ENCODE measurements around the gene PTGIR.
A peak's percentile ranks its signal among the peaks of the same experiment; 100 is the strongest.

The PTGIR gene

GRCh38 chr19:46600384-46601317, 24.2 kb downstream of the PTGIR start:
- peak overlapping the region; percentile 70 for H3K4me3 ChIP-seq (ENCODE audit: low read depth, low read length)
- DNase-seq (ENCODE audit: low read depth) = peak; percentile 100
- no peak for TF ChIP-seq CTCF (IDR thresholded peaks at IDR 0.05; ENCODE audit: insufficient read depth, low read depth, low read length, missing control alignments)

- peak; percentile 24 for DNase-seq (ENCODE audit: low read depth)
- peak overlapping the region; percentile 70 for H3K4me3 ChIP-seq (ENCODE audit: low read depth, low read length)
- TF ChIP-seq CTCF (IDR thresholded peaks at IDR 0.05; ENCODE audit: insufficient read depth, low read depth, low read length, missing control alignments) = no peak
Observed at GRCh38 chr19:46599716-46600373, 25.0 kb downstream of the PTGIR start.

GRCh38 chr19:46598372-46598917, 26.4 kb downstream of the PTGIR start:
- DNase-seq (ENCODE audit: low read depth) = no peak
- H3K4me3 ChIP-seq (ENCODE audit: low read depth, low read length) = no peak overlapping the region
- TF ChIP-seq CTCF (IDR thresholded peaks at IDR 0.05; ENCODE audit: insufficient read depth, low read depth, low read length, missing control alignments) = no peak

- no peak for DNase-seq (ENCODE audit: low read depth)
- H3K4me3 ChIP-seq (ENCODE audit: low read depth, low read length) = no peak overlapping the region
- TF ChIP-seq CTCF (IDR thresholded peaks at IDR 0.05; ENCODE audit: insufficient read depth, low read depth, low read length, missing control alignments) = no peak
Observed at GRCh38 chr19:46596008-46596407, 28.9 kb downstream of the PTGIR start.

- no peak for DNase-seq (ENCODE audit: low read depth)
- no peak for TF ChIP-seq CTCF (IDR thresholded peaks at IDR 0.05; ENCODE audit: insufficient read depth, low read depth, low read length, missing control alignments)
- no peak overlapping the region for H3K4me3 ChIP-seq (ENCODE audit: low read depth, low read length)
Observed at GRCh38 chr19:46591870-46592269, 33.0 kb downstream of the PTGIR start.

GRCh38 chr19:46591254-46591653, 33.6 kb downstream of the PTGIR start:
- no peak for DNase-seq (ENCODE audit: low read depth)
- TF ChIP-seq CTCF (IDR thresholded peaks at IDR 0.05; ENCODE audit: insufficient read depth, low read depth, low read length, missing control alignments) = no peak
- no peak overlapping the region for H3K4me3 ChIP-seq (ENCODE audit: low read depth, low read length)

Measured in GM12865 (cell line).